T47D (cell line): ENCODE measurements around the gene SEMA3F.
"Not testable (repeated sequence)": the region's sequence is repeated elsewhere in the genome, so short reads cannot be mapped to it uniquely, and the experiment has no call there.

Source experiments
- DNase-seq, 2 experiments: peaks; one replicate each; pipeline versions ENCODE4 v3.0.0 to v3.0.0-alpha.2; 2011 to 2012; ENCODE audit warnings: low read depth in 1 of 2, low spot score in 1 of 2
- JUND ChIP-seq: IDR thresholded peaks from 2 replicates; pipeline ENCODE4 v1.6.1; 2012; ENCODE audit warnings: low read depth
- in situ Hi-C: cut with HindIII; loops from 2 replicates; pipeline ENCODE4 v1.10.0; 2016; ENCODE audit warnings: low sequenced_read_pairs, low pct_unique_long_range_greater_than_20kb

Gene SEMA3F

DNA sequence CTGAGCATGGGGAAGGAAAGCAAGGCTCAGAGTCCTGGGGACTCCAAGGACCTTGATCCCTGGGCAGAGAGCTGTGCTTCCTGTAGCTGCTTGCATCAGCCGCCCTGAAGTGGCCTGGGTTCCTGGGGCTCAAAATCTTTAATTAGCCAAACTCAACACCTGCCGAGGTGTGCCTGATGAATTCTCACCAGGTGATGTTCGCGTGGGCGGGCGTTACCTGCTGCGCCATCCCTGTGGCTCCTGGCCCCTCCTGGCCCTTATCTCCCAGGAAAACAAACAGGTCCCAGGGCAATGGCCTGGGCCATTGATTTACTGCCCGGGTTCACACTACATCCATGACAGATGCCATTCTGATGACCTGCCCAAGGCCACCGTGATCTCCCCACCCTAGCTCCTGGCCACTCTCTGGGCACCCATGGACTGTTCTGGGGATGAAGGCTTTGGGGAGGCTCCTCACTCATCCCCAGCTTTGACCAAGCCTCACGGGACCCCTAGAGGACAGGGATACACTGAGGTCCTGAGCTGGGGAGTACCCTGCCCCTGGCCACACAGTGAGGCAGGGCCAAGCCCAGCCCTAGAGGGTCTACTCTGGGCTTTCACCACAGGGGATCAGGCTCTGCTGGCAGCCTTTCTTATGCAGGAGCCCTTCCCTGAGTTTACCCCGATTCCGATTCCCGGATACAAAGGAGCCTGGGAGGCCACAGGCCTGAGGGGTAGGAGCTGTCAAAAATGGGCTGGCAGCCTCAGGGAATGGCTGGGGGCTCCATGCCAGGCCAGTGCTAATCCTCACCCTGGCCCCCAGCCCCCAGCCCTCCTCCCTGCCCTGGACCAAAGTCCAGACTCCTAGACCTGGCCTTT, 55.6 kb downstream of the SEMA3F start:
- in situ Hi-C loops = no loop called here
- DNase-seq = no peak
- TF ChIP-seq JUND = no peak

GRCh38 chr3:50211368-50211717, 56.2 kb downstream of the SEMA3F start:
- DNase-seq, in situ Hi-C loops: not testable (repeated sequence)

GRCh38 chr3:50211930-50212329, 56.8 kb downstream of the SEMA3F start:
- in situ Hi-C loops = no loop called here
- no peak for TF ChIP-seq JUND
- DNase-seq = no peak

DNA sequence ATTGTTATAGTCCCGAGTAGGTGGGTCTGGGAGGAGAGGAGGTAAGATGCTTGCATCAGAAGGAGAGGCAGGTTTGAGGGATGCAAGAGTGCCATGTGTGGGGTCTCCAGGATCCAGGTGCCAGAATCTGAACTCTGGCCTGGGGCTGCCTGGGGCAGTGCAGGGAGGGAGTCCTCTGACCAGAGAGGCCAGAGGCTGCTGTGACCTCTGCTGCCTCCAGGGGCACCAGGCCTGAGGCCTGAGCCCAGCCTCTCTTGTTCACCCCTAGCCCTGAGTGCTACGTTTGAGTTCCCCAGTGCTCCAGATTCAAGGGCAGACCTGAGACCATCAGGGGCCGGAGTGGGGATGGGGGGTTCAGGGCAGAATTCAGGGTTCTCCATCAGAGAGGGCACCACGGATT, 57.4 kb downstream of the SEMA3F start:
- no peak for TF ChIP-seq JUND
- no peak for DNase-seq
- in situ Hi-C loops = no loop called here

GRCh38 chr3:50212971-50213370, 57.8 kb downstream of the SEMA3F start:
- no peak for TF ChIP-seq JUND
- in situ Hi-C loops = no loop called here
- DNase-seq = no peak

DNA sequence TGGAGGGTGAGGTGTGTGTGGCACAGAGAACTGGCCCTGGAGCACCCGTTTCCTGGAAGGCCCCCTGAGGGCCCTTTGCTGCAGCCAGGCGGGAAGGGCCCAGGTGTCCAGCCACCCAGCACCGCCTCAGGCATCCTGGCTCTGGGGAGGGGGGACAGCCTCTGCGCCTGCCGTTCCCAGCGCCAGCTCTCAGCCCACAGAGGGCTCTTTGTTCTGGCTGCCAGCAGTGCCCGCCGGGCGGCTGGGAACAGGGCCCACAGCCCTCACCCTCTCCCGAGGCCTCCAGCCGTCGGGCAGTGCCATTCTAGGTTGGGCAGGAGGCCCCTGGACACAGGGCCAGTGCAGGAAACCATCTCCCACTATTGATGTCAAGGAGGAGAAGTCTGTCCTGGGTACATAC, 58.2 kb downstream of the SEMA3F start:
- DNase-seq = no peak
- no peak for TF ChIP-seq JUND
- in situ Hi-C loops = no loop called here

DNA sequence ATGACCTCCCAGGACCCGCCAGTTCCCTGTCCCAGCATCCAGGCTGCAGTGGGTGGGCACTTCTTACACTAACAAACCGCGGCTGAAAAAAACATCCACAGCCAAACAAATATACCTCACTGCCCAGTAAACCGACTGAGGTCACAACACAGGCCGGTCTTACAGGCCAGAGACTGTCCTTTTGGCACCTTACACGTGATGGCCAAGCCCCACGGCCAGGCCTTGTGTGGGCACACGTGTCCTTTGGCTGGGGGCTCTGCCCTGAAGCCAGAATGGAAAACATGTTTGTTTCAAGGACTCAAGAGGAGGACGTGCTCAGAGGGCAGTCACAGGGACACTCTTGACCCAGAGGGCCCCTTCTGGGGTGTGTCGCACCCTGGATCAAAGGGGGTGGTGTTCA, 59.7 kb downstream of the SEMA3F start:
- no peak for TF ChIP-seq JUND
- DNase-seq = no peak
- in situ Hi-C loops = no loop called here

DNA sequence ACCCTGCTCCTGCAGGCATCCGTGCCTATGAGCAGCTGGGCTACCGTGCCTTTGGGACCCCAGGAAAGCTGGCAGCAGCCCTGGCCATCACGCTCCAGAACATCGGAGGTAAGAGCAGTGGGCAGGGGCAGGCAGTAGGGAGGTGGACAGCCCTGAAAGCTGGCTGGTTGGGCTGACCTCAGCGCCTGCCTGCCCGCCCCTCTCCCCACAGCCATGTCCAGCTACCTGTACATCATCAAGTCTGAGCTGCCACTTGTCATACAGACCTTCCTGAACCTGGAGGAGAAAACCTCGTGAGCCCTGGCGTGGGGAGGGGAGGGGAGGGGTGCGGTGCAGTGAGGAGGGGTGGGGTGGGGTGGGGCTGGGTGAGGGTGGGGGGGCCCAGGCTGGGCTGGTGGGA, 60.4 kb downstream of the SEMA3F start:
- in situ Hi-C loops = no loop called here
- DNase-seq = no peak
- no peak for TF ChIP-seq JUND

GRCh38 chr3:50217681-50218080, 62.6 kb downstream of the SEMA3F start:
- in situ Hi-C loops = no loop called here
- no peak for DNase-seq
- TF ChIP-seq JUND = no peak

DNA sequence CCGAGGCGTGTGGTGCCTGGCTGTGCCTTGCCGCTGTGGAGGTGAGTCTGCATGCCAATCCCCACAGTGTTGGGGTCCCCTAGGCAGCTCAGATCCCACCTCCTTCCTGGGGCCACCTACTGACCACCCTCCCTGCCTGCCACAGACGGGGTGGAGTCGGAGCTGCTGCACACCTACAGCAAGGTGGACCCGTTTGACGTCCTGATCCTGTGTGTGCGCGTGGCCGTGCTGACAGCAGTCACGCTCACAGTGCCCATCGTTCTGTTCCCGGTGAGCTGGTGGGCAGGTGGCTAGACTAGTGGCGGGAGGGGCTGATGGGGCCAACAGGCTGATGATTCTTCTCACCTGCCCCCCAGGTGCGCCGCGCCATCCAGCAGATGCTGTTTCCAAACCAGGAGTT, 63.3 kb downstream of the SEMA3F start:
- no peak for TF ChIP-seq JUND
- in situ Hi-C loops = no loop called here
- DNase-seq = no peak

GRCh38 chr3:50219285-50219684, 64.2 kb downstream of the SEMA3F start:
- DNase-seq = no peak
- in situ Hi-C loops = no loop called here
- no peak for TF ChIP-seq JUND

DNA sequence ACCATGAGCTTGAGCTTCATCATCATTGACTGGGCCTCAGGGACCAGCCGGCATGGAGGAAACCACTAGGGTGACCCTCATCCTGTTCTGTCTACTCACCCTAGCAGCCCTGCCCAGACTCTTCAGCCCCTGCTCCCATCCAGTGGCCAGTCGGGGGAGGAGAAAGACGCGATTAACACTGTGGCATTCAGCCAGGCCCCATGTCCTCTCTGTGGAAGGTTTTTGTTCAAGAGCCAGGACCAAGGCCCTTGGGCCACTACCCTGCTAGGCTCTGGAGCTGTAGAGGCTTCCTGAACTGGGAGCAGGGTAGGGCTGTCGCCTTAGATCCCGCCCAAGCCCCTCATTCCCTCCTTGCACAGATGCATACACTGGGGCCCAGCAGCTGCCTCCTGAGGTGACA, 65.0 kb downstream of the SEMA3F start:
- in situ Hi-C loops = no loop called here
- DNase-seq = no peak
- no peak for TF ChIP-seq JUND

- TF ChIP-seq JUND = no peak
- in situ Hi-C loops = no loop called here
- no peak for DNase-seq
Observed at GRCh38 chr3:50221051-50221410, 65.9 kb downstream of the SEMA3F start.
